ENCODE results near the gene TELO2.

TELO2 gene

GRCh38 chr16:1481906-1482835 lies 11.0 kb upstream of the TELO2 start:
- no peak for DNase-seq

- no peak for DNase-seq
These were observed 7.2 kb upstream of the TELO2 start for GRCh38 chr16:1485847-1486496.

DNA sequence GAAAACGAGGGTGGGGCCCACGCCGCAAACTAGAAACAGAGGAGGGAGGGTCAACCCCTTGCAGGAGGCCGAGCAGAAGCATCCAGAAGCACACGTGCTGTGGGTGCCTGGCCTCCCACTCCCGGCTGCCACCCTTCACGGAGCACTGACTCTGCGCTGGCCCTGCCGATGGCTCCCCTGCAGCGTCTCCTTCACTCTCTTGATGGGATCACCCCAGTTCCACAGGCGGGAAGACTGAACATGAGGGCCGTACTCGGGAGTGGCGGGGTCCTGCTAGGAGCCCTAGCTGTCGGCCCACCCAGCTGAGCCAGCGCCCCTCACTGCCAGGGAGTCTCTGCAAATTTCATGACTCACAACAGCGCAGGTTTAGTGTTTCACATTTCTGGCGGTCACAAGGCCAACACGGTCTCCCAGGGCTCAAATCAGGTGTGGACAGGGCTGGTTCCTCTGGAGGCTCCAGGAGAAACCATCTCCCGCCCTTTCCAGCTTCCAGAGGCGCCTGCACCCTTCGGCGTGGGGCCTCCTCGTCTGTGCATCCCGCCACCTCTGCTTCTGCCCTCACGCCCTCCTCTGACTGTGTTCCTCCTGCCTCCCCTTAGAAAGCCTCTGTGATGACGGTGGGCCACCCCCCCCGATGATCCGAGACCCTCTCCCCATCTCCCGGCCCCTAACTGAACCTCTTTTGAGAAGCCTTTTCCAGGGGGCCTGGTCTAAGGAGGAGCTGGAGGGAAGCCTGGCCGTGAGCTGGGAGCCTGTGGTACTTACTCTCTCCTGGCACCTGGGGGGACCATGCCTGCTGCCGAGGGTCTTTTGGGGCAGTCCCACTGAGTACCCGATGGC lies 6.4 kb upstream of the TELO2 start:
- DNase-seq = no peak

- no peak for DNase-seq
These were observed 5.6 kb upstream of the TELO2 start for GRCh38 chr16:1487395-1488053.

- no peak for DNase-seq
These were observed 5.0 kb upstream of the TELO2 start for GRCh38 chr16:1488054-1488601.

DNA sequence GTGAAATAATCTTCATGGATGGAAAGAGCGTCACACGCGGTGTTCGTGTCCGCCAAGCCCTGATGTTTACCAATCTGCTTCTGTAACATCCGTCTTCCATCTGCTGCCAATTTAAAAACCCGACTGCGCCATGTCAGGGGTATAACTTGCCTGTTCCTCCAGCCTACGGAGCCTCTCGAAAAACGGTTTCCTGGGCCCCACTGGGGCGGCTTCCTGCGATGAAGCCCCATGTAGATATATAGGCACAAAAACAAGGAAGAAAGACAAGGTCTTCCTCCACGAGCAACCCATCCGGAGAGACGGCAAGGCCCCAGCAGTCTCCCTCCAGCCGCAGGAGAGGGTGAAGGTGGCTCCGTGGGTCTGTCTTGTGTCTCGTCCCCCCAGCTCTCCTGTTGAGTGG lies 4.5 kb upstream of the TELO2 start, which contains the start of gene PTX4:
PTX4 (minus strand) TSS at position 326 of the 400 bp plus-strand sequence; CDS start at position 291, 35 bp downstream.
- no peak for DNase-seq

DNA sequence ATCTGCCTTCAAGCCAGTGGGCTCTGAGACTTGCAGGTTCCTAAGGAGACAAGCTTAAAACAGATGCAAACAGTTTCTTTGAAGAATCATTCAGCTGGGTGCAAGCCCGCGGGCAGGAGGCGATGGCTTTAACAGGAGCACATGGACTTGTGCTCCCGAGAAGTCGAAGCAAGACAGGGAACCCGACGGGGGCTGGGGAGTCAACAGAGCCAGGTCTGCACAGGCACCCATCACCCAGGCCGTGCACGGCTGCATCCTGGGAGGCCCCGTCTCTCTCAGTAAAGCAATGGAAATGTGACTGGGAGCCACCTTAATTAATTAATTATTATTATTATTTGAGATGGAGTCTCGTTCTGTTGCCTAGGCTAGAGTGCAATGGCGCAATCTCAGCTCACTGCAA lies 4.1 kb upstream of the TELO2 start:
- no peak for DNase-seq

DNA sequence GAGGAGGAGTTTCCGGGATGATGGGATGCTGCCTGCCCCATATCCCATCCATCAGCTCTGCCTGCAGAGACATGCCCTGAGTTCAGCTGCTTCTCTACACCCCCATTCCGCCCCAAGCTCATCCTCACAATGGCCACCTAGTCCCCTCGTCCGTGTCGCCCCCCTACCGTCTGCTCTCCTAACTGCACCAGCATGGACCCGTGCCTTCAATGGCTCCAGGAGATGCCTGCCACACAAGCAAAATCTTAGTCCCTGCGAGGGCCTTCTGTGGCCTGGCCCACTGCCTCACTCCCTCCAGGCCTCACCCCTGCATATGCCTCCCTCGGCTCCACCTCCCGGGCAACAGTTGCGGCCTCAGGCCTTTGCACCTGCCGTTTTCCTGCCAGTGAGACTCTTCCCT lies 1.8 kb upstream of the TELO2 start:
- no peak for DNase-seq

DNA sequence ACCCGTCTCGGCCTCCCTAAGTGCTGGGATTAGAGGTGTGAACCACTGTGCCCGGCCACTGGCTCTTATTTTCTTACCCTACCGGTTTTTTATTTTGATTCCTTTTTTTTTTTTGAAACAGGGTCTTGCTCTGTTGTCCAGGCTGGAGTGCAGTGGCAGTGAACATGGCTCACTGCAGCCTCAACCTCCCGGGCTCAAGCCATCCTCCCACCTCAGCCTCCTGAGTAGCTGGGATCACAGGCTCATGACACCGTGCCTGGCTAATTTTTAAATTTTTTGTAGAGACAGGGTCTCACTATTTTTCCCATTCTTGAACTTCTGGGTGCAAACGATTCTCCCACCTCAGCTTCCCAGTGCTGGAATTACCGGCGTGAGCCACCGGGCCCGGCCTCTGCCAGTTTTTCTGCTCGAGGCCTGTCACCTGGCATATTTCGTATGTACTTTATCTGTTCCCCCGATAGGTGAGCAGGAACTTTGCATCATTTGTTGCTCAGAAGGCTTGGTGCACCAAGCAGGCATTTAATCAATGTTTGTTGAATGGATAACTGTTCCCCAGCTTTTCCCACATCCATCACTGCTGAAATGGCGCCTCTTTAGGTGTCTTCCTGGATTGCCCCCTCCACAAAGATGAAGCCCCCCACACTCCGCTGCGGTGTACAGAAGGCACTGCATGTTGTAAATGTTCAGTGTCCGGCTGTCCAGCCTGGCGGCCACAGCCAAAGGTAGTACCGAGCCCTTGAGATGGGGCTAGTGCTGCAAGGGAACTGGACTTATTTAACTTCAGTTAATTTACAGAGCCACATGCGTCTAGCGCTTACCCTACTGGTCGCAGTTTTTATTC lies 858 bp upstream of the TELO2 start:
- no peak for DNase-seq

- DNase-seq = no peak
These were observed 560 bp downstream of the TELO2 start for GRCh38 chr16:1493746-1494094.

- DNase-seq = no peak
These were observed 1.0 kb downstream of the TELO2 start for GRCh38 chr16:1494129-1494640.

DNA sequence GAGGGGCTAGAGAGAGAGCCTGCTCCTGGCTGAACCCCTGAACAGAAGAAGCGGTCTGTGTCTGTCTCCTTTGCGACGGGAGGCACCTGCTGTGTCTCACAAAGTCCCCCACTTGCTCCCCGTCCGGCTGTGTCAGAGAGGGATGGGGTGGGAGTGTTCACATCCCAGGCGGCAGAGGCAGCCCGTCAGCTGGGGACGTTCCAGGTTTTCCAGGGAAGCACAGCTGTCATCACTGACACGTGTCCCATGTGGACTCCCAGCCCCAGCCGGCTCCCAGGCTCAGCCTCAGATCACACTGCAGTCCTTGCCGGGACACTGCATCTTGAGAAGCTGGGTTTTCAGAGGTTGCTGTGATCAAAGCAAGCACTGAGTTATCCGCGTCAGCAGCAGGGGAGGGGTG lies 1.6 kb downstream of the TELO2 start:
- no peak for DNase-seq

DNA sequence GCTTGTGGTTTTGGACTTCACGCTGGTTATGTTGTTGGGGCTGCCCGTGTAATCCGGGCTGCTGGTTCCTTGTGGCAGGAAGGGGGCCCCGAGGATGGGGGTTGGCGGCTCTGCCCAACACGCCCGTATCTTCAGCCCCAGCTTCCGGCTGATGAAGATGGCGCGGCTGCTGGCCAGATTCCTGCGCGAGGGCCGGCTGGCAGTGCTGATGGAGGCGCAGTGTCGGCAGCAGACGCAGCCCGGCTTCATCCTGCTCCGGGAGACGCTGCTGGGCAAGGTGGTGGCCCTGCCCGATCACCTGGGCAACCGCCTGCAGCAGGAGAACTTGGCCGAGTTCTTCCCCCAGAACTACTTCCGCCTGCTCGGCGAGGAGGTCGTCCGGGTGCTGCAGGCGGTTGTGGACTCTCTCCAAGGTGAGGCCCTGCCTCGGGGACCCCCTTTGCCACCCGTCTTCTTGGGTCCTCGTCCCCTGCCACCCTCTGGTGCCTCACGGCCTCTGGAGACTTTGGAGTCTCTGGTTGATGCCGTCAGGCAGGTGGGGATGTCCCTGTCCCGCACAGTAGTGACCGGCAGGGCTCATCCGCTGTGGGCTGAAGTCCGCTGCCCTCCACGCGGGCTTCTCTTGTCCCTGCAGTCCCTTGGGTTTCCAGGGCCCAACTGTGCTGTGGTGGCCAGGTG lies 2.2 kb downstream of the TELO2 start:
- DNase-seq = no peak

- DNase-seq = no peak
These were observed 2.7 kb downstream of the TELO2 start for GRCh38 chr16:1495889-1496262.

DNA sequence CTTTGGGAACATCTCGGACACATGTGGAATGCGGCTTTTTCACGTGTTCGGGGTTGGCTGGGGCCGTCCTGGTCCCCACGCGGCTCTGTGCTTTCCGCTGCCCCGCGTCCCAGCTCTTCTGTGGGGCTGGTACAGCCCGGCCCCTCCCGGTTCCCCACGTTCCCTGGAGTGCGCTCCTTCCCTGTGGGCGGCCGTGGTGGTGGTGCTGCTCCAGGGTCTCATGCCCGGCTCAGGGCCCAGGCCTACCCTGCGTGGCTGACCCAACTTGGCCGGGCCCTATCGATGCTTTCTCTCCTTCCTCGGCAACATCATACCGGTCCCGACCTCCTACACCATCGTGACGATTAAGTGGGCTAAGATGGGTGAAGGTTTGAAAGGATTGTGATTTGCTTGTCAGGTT lies 3.3 kb downstream of the TELO2 start:
- no peak for DNase-seq

GRCh38 chr16:1497014-1497598 lies 3.9 kb downstream of the TELO2 start:
- no peak for DNase-seq

DNA sequence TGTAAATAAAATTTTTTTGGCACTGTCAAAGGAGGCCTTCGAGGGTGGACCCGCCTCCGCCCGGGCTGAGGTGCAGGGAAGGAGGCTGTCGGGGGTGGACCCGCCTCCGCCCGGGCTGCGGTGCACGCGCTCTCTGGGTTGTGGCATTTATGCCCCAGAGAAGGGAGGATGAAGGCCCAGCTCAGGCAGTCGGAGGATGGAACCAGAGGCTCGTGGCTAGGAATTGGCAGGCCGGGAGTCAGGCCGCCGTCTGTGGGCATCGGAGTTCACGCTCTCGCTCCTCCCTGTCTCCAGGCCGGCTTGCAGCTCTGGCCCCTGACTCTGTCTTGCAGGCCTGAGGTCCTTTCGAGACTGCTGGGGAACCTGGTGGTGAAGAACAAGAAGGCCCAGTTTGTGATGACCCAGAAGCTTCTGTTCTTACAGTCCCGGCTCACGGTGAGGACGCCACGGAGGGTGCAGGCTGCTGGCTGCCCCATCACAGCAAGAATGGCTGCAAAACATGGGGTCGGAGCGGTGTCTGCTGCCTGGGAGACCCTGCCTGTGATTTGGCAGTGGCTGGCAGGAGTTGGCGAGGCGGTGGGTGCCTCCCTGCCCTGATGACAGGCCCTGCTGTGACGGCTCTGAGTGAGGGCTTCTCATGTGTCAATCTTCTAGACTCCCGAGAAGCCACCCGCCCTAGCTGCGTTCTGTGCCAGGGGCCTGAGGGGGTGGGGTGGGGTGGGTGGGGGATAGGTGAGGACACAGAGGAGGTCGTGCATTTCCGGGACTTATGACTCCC lies 5.9 kb downstream of the TELO2 start:
- no peak for DNase-seq

- DNase-seq = no peak
These were observed 6.8 kb downstream of the TELO2 start for GRCh38 chr16:1499756-1500464.
